ENCODE measurements around the gene TUBAL3.

- TF ChIP-seq CTCF (IDR thresholded peaks at IDR 0.05; ENCODE audit: low read depth, low read length) (no peak), POLR2A (IDR thresholded peaks at IDR 0.05; ENCODE audit: extremely low read depth, insufficient read length) (no peak), MAX (IDR thresholded peaks at IDR 0.05; ENCODE audit: low read depth, low read length) (no peak)
Observed at GRCh38 chr10:5346881-5347280, 57.7 kb downstream of the TUBAL3 start.

All from NB4 (cell line).